Fibroblast of peridontal ligament (primary cell): Measurements from ENCODE around the gene GOLGB1.

Source experiments
- DNase-seq: peaks from one replicate; pipeline ENCODE4 v3.0.0-alpha.2; 2010; ENCODE audit errors: extremely low read depth

Gene GOLGB1

GRCh38 chr3:121637922-121638321 lies 111.6 kb downstream of the GOLGB1 start:
- DNase-seq: no peak

GRCh38 chr3:121630355-121630754 lies 119.2 kb downstream of the GOLGB1 start:
- no peak for DNase-seq

GRCh38 chr3:121629601-121630000 lies 119.9 kb downstream of the GOLGB1 start:
- DNase-seq: no peak

DNA sequence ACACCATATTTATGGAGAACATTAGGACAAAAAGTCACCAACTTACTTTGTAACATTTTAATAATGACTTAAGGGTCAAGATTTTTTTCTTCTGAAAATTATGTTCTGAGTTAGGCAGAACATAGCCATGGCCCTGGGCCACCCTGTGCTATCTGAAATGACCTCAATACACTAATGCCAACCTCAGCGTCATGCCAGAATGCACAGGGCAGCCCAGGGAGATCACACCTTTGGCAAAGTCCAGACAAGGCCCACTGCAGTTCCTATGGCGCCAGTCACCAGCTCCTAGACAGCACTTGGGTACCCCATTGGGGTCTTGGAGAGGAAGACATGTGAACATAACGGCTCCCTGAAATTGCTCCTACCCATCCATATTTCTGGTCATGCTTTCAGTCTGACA lies 121.9 kb downstream of the GOLGB1 start:
- DNase-seq: no peak

GRCh38 chr3:121627211-121627610 lies 122.3 kb downstream of the GOLGB1 start:
- DNase-seq: no peak

GRCh38 chr3:121626495-121626894 lies 123.0 kb downstream of the GOLGB1 start:
- DNase-seq: no peak

DNA sequence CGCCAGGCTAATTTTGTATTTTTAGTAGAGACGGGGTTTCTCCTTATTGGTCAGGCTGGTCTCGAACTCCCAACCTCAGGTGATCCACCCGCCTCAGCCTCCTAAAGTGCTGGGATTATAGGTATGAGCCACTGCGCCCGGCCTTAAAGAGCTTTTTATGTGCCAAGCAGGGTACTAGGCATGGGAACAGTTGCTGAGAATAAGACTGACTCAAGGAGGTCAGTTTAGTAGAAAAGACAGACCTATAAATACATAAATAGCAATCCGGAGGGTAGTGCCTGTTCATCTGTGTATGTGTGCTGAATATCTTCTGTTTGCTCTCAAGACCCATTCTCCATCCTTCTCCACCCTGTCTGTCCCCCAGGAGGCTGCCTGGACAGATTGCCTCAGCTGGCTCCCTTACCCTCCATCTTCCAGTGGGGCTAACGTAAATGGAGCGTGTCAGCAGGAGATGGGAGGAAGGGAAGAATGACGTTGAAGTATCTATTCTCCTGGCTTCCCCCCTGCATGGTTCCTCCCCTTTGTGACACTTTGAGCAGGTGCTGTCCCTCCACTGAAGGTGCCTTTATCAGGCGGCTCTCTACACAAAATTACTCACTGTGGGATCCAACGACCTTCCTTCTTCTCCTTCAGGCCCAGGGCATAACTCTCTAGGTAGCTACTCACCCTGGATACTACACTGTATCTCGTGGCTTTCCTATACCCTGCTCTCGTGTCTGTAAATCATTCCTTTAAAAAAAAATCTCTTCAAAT lies 125.2 kb downstream of the GOLGB1 start:
- no peak for DNase-seq

- DNase-seq: no peak
These were observed 128.1 kb downstream of the GOLGB1 start for GRCh38 chr3:121621491-121621890.

DNA sequence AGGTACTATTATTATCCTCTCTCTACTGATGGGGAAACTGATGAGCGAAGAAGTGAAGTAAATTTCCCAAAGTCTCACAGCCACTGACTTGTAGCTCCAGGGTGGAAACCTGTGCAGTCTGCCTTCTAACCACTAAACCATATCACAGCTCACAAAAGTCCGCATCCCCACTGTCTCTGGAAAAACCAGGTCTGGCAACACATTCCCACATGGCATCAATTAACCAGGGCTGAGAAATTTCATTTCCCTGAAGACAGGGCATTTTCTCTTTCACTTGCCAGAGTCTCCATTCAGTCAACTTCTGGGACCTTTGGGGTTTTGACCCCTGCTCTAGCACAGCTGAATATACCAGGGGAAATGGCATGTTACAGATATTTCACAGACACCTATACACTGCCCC lies 129.8 kb downstream of the GOLGB1 start:
- DNase-seq: peak; percentile 20
